GM23248 (cell line): ENCODE data around the gene RBM17. TPM values are rescaled to one million over a fixed set of nuclear protein-coding genes. Genes with fewer than 3 reads are reported as not detected.
"Not testable (repeated sequence)": the region's sequence is repeated elsewhere in the genome, so short reads cannot be mapped to it uniquely, and the experiment has no call there.

Source experiments
- DNase-seq: peaks from one replicate; pipeline ENCODE4 v3.0.0-alpha.2; 2015
- H2AFZ ChIP-seq: fragments of 200-600 bp; sonication (generic); 2 replicates; pipeline ENCODE4 v1.6.1; 2016; ENCODE audit warnings: antibody characterized with exemption
- H3F3A ChIP-seq: fragments of 200-600 bp; sonication (generic); 2 replicates; pipeline ENCODE4 v1.6.1; 2016; ENCODE audit warnings: mild to moderate bottlenecking, antibody characterized with exemption, mixed run types; ENCODE audit not compliant: insufficient read depth
- H3K27ac ChIP-seq: fragments of 200-600 bp; sonication (generic); 2 replicates; pipeline ENCODE4 v1.5.1; 2016; ENCODE audit warnings: mild to moderate bottlenecking
- H3K27me3 ChIP-seq: fragments of 200-600 bp; sonication (generic); replicated peaks from 2 replicates; pipeline ENCODE4 v1.6.1; 2016; ENCODE audit warnings: mild to moderate bottlenecking; ENCODE audit not compliant: insufficient read depth
- H3K36me3 ChIP-seq: fragments of 200-600 bp; sonication (generic); 2 replicates; pipeline ENCODE4 v1.6.1; 2016; ENCODE audit warnings: low read depth, mild to moderate bottlenecking
- H3K4me1 ChIP-seq: fragments of 200-600 bp; sonication (generic); 2 replicates; pipeline ENCODE4 v1.6.1; 2016; ENCODE audit warnings: mild to moderate bottlenecking; ENCODE audit not compliant: insufficient read depth
- H3K4me2 ChIP-seq: fragments of 200-600 bp; sonication (generic); one replicate; pipeline ENCODE4 v1.6.1; 2016; ENCODE audit warnings: mild to moderate bottlenecking; ENCODE audit not compliant: unreplicated experiment
- H3K4me3 ChIP-seq: fragments of 200-600 bp; sonication (generic); 2 replicates; pipeline ENCODE4 v1.5.1; 2016; ENCODE audit warnings: mild to moderate bottlenecking
- H3K79me2 ChIP-seq: fragments of 200-600 bp; sonication (generic); 2 replicates; pipeline ENCODE4 v1.6.1; 2016; ENCODE audit warnings: mild to moderate bottlenecking; ENCODE audit not compliant: insufficient read depth
- H3K9ac ChIP-seq: fragments of 200-600 bp; sonication (generic); 2 replicates; pipeline ENCODE4 v1.6.1; 2016; ENCODE audit warnings: mild to moderate bottlenecking
- H3K9me2 ChIP-seq: fragments of 200-600 bp; sonication (generic); 2 replicates; pipeline ENCODE4 v1.6.1; 2016; ENCODE audit warnings: mixed run types, mild to moderate bottlenecking, moderate library complexity; ENCODE audit not compliant: insufficient read depth
- H3K9me3 ChIP-seq: fragments of 200-600 bp; sonication (generic); one replicate; pipeline ENCODE4 v1.6.1; 2017; ENCODE audit warnings: low read depth
- H4K20me1 ChIP-seq: fragments of 200-600 bp; sonication (generic); 2 replicates; pipeline ENCODE4 v1.6.0; 2016; ENCODE audit not compliant: insufficient read depth
- EZH2 ChIP-seq: fragments of 200-600 bp; sonication (generic); IDR thresholded peaks from 2 replicates; pipeline ENCODE4 v1.6.1; 2018; ENCODE audit warnings: antibody characterized with exemption, mild to moderate bottlenecking; ENCODE audit not compliant: insufficient read depth, poor library complexity, severe bottlenecking
- EZH2phosphoT487 ChIP-seq: fragments of 200-600 bp; sonication (generic); IDR thresholded peaks from 2 replicates; pipeline ENCODE4 v1.6.1; 2018; ENCODE audit warnings: antibody characterized with exemption, moderate library complexity, mild to moderate bottlenecking, low read depth; ENCODE audit not compliant: insufficient read depth
- WGBS, 2 experiments: methylation state at CpG; one replicate each; pipeline ENCODE4 v1.1.6; 2015 to 2017; ENCODE audit warnings: low lambda C conversion rate in 2 of 2, low coverage in 1 of 2; ENCODE audit errors: missing lambda C conversion rate in 2 of 2; 5-methylcytosine and 5-hydroxymethylcytosine counted together
- in situ Hi-C: fragments of 300-500 bp; cut with MboI; formaldehyde crosslinking; loops from 2 replicates; pipeline ENCODE4 v1.15.0; 2020
- microRNA-seq: library from miRNA; unstranded; fragments of <30 nt; microRNA quantifications from one replicate; pipeline ENCODE4, GENCODE V29; 2016; ENCODE audit warnings: borderline number of aligned reads
- polyA plus RNA-seq: library from polyadenylated mRNA; unstranded; fragments of >200 nt; fragmentation: Nextera tagmentation; extraction: Ambion mirVana; gene quantifications from 2 replicates; pipeline ENCODE4 v1.2.1, GENCODE V29; 2016
- small RNA-seq: library from RNA; depleted of rRNA; stranded (forward); fragments of <200 nt; gene quantifications from one replicate; pipeline ENCODE3, GENCODE V24; 2014; ENCODE audit warnings: low read depth, low replicate concordance
- total RNA-seq: library from RNA; depleted of rRNA; stranded (reverse); fragments of >200 nt; shearing (Covaris generic); gene quantifications from 2 replicates; pipeline ENCODE4 v1.2.3, GENCODE V29; 2014; rRNA removed

The RBM17 gene
- total and polyA plus RNA-seq, 2 experiments from 2014 or later: 24.1 to 99.9 TPM

DNA sequence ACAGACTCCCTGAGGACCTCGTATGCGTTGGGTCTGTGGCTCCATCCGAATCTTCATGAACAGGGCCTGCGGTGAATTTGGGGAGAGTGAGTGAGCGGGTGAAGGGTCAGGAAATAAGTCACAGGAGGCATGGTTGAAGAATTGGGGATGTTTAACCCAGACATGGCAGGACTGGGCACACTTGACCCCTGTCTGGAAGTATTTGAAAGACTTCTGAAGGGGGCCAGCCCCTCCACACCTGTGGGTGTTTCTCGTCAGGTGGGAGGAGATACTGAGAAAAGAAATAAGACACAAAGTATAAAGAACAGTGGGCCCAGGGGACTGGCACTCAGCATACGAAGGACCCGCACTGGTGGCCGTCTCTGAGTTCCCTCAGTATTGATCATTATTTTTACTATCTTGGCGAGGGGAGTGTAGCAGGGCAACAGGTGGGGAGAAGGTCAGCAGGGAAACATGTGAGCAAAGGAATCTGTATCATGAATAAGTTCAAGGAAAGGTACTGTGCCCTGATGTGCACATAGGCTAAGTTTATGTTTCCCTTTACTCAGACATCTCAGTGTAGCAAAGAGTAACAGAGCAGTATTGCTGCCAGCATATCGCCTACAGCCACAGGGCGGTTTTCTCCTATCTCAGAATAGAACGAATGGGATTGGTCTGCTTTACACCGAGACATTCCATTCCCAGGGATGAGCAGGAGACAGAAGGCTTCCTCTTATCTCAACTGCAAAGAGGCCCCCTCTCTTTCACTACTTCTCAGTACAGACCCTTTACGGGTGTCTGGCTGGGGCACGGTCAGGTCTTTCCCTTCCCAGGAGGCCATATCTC lies 75.6 kb downstream of the RBM17 start:
- Histone ChIP-seq H3K36me3 (no peaks in the 10 kb centered on the region), H3K27ac (0 out of 2 replicates have a peak overlapping the region, but pooled peaks have one; percentile 33), H2AFZ (peak overlapping the region; percentile 86), H3K4me3 (peak overlapping the region; percentile 93), H3K9me3 (no peaks in the 10 kb centered on the region), H4K20me1 (no peaks in the 10 kb centered on the region; the same call in 1 of the 2 replicates), H3K4me1 (peaks cover 11% of the 10 kb centered on the region; the same call in 1 of the 2 replicates), H3K9me2 (no peaks in the 10 kb centered on the region), H3K79me2 (peaks cover 41% of the 10 kb centered on the region), H3K9ac (peak overlapping the region; percentile 90), H3K27me3 (no peaks in the 10 kb centered on the region), H3F3A (peaks cover 9% of the 10 kb centered on the region), H3K4me2 (peak overlapping the region; percentile 88)
- TF ChIP-seq EZH2phosphoT487: no peak
- TF ChIP-seq EZH2: no peak
- 38 to 44% methylated on average over 16 of the region's 16 CpGs for WGBS, 2 experiments
- in situ Hi-C loops: no loop called here
- peak; percentile 24 for DNase-seq

DNA sequence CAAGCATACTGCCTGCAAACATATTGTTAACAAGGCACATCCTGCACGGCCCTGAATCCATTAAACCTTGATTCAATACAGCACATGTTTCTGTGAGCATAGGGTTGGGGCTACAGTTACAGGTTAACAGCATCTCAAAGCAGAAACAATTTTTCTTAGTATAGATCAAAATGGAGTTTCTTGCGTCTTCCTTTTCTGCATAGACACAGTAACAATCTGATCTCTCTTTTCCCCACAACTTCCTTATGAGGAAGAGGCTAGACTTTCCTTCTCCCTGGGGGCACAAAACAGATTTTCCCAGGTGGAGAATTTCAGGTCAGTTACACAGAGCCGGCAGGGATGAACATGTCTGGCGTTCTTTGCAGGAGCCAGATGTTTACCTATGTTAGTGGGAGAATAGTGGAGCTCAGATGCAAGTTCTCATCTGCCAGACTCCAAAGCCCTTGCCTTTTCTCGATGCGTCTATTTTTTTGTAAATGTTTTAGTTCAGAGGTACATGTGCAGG lies 76.4 kb downstream of the RBM17 start:
- no peaks in the 10 kb centered on the region for H3K9me2 ChIP-seq
- in situ Hi-C loops: no loop called here
- no peaks in the 10 kb centered on the region for H3K27me3 ChIP-seq
- H3K4me3 ChIP-seq: no peak overlapping the region
- peaks cover 11% of the 10 kb centered on the region; the same call in 1 of the 2 replicates for H3K4me1 ChIP-seq
- H3F3A ChIP-seq: peaks cover 17% of the 10 kb centered on the region
- no peak overlapping the region for H3K27ac ChIP-seq
- no peak for TF ChIP-seq EZH2phosphoT487
- TF ChIP-seq EZH2: no peak
- no peaks in the 10 kb centered on the region; the same call in 1 of the 2 replicates for H4K20me1 ChIP-seq
- DNase-seq: no peak
- 57 to 61% methylated on average over 6 of the region's 6 CpGs for WGBS, 2 experiments
- H2AFZ ChIP-seq: no peak overlapping the region
- no peaks in the 10 kb centered on the region for H3K9me3 ChIP-seq
- H3K36me3 ChIP-seq: no peaks in the 10 kb centered on the region
- H3K9ac ChIP-seq: no peak overlapping the region
- H3K4me2 ChIP-seq: no peak overlapping the region
- peaks cover 47% of the 10 kb centered on the region for H3K79me2 ChIP-seq

DNA sequence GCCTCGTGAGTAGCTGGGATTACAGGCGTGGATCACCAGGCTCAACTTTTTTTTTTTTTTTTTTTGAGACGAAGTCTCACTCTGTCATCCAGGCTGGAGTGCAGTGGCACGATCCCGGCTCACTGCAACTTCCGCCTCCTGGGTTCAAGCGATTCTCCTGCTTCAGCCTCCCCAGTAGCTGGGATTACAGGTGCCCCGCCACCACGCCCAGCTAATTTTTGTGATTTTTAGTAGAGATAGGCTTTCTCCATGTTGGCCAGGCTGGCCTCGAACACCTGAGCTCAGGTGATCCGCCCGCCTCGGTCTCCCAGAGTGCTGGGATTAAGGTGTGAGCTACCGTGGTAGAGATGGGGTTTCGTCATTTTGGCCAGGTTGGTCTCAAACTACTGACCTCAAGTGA lies 77.1 kb downstream of the RBM17 start:
- H3K9me2 ChIP-seq, H3K9ac ChIP-seq, H3K9me3 ChIP-seq, H3K4me2 ChIP-seq, H3K36me3 ChIP-seq, H4K20me1 ChIP-seq, H2AFZ ChIP-seq, H3K27me3 ChIP-seq, H3K27ac ChIP-seq, H3K4me3 ChIP-seq, DNase-seq, in situ Hi-C loops: not testable (repeated sequence)
- Histone ChIP-seq H3F3A (peaks cover 23% of the 10 kb centered on the region), H3K4me1 (peaks cover 11% of the 10 kb centered on the region; the same call in 1 of the 2 replicates), H3K79me2 (peaks cover 47% of the 10 kb centered on the region)
- 95 to 96% methylated on average over 9 to 15 of the region's 15 CpGs for WGBS, 2 experiments

Small RNA genes lying within 50 kb of the gene (microRNA-seq; reads per million reads assigned to microRNA genes)
- gene MIR3155A (not detected), gene MIR3155B (not detected)

Small RNA genes lying within 50 kb of the gene (small RNA-seq; reads per million reads assigned to genes)
- gene MIR3155A: not detected

Other genes with a start within 250 kb of the RBM17 start
- gene ANKRD16, start 199.1 kb upstream of the RBM17 start, total RNA-seq: 5.4 and 5.9 TPM in 2 replicates
- 2.7 and 3.1 TPM in 2 replicates for gene ANKRD16, start 199.1 kb upstream of the RBM17 start, polyA plus RNA-seq
- 79.3 and 87.6 TPM in 2 replicates for gene FBH1, start 198.8 kb upstream of the RBM17 start, total RNA-seq
- gene FBH1, start 198.8 kb upstream of the RBM17 start, polyA plus RNA-seq: 66.4 and 71.4 TPM in 2 replicates
- gene IL15RA, start 111.5 kb upstream of the RBM17 start, total RNA-seq: 0.89 and 7.0 TPM in 2 replicates
- 4.0 and 4.9 TPM in 2 replicates for gene IL15RA, start 111.5 kb upstream of the RBM17 start, polyA plus RNA-seq
- gene IL2RA, start 26.7 kb upstream of the RBM17 start, total RNA-seq: not detected in 2 replicates
- not detected in 2 replicates for gene IL2RA, start 26.7 kb upstream of the RBM17 start, polyA plus RNA-seq
- 14.5 and 23.6 TPM in 2 replicates for gene PFKFB3, start 113.9 kb downstream of the RBM17 start, total RNA-seq
- 23.5 and 23.7 TPM in 2 replicates for gene PFKFB3, start 113.9 kb downstream of the RBM17 start, polyA plus RNA-seq